Activated CD4-positive, CD25-positive, alpha-beta regulatory T cell (primary cell): ENCODE measurements around the gene TBC1D5.
A peak's percentile ranks its signal among the peaks of the same experiment; 100 is the strongest.
"Not testable (repeated sequence)": the region's sequence is repeated elsewhere in the genome, so short reads cannot be mapped to it uniquely, and the experiment has no call there.

ENCODE experiments used
- DNase-seq, 4 experiments: peaks; one replicate each; lab custom pipeline; 2025; lab: John Stamatoyannopoulos, UW

Gene TBC1D5, protein sequence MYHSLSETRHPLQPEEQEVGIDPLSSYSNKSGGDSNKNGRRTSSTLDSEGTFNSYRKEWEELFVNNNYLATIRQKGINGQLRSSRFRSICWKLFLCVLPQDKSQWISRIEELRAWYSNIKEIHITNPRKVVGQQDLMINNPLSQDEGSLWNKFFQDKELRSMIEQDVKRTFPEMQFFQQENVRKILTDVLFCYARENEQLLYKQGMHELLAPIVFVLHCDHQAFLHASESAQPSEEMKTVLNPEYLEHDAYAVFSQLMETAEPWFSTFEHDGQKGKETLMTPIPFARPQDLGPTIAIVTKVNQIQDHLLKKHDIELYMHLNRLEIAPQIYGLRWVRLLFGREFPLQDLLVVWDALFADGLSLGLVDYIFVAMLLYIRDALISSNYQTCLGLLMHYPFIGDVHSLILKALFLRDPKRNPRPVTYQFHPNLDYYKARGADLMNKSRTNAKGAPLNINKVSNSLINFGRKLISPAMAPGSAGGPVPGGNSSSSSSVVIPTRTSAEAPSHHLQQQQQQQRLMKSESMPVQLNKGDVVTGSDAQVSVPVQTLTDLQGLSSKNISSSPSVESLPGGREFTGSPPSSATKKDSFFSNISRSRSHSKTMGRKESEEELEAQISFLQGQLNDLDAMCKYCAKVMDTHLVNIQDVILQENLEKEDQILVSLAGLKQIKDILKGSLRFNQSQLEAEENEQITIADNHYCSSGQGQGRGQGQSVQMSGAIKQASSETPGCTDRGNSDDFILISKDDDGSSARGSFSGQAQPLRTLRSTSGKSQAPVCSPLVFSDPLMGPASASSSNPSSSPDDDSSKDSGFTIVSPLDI

DNA sequence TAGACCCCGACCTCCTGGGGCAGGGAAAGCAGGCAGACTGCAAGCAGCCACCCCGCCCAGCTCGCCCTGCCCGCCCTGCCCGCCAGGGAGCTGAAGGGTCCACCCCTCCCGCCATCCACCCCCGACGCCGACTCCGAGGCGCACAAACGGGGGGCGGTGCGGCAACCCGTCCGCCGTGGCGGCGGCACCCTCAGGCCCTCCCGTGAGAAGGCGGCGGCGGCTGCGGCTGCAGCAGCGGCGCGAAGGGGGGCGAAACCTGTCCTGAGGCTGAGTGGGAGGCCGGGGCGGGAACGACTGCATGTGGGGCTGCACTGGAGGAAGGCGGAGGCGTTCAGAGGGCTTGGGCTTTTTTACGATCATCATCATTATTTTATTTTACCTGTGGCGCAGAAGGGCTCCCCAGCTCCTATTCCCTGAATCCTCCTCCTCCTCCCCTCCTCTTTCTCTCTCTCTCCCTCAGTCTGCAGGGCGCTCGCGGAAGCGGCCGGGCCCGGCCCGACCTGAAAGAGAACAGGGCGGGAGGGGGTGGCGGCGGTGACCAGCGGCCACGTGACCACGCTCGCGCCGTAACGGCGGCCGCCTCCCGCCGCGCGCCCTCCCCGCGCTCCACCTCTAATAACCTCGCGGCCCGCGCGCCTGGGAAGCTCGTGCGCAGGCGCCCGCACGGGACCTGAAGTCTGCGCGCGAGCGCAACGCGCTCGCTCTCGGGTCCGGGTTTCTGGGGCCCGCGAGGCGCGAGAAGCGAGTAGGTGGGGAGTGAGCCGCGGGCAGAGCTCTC is at the start of gene TBC1D5:
Gene TBC1D5 (minus strand): TSS at position 530 of the 778 bp plus-strand sequence. CDS start 234,061 bp downstream, outside the sequence.
- peak; percentile 79 to 90 (median 82) for DNase-seq

DNA sequence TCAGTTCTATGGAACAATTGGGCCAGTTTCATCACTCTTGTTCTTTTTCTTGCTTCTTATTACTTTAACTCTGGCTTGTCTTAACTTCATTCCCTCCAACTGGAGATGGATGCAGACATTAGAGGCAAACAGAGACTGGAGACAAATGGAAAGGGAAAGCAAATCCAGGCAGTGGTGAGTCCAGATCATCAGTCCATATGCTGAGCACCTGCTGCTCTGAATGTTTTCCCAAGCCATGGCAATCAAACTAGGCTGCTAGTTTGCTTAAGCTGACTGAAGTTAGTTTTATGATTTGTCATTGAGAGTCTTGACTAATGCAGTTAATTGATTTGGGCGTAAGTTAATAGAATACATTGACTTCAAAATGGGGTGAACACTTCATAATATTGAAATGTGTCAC is 41.0 kb upstream of the TBC1D5 start:
- no peak for DNase-seq

DNA sequence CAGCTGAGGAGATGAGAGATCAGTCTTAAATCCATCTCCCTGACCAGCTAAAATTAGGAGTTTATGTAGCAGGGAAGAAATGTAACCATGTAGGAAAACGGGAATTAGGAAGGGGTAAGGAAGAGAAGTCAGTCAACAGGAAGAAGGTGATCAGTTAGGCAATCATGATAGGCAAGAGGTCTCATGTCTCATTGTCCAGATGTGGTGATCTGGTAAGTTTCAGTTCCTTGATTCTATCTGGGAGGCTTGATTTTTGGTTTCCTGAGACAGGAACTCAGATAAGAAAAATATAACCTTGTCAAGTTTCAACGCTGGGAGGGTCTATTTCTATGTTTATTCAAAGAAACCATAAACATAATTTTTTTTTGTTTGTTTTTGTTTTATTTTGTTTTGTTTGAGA is 40.3 kb upstream of the TBC1D5 start:
- DNase-seq: no peak

DNA sequence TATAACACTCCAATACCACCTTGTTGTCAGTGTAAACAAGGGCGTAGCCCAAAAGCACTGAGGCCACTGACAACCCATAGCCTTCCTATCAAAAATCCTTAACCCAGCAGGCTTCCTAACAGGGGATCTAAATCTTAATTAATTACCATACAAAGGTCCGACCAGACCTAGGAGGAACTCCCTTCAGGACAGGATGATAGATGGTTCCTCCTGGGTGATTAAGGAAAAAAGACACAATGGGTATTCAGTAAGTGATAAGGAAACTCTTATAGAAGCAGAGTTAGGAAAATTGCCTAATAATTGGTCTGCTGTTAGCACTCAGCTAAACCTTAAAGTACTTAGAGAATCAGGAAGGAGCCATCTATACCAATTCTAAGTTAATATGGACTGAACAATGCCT is 37.9 kb upstream of the TBC1D5 start:
- not testable (repeated sequence) for DNase-seq

DNA sequence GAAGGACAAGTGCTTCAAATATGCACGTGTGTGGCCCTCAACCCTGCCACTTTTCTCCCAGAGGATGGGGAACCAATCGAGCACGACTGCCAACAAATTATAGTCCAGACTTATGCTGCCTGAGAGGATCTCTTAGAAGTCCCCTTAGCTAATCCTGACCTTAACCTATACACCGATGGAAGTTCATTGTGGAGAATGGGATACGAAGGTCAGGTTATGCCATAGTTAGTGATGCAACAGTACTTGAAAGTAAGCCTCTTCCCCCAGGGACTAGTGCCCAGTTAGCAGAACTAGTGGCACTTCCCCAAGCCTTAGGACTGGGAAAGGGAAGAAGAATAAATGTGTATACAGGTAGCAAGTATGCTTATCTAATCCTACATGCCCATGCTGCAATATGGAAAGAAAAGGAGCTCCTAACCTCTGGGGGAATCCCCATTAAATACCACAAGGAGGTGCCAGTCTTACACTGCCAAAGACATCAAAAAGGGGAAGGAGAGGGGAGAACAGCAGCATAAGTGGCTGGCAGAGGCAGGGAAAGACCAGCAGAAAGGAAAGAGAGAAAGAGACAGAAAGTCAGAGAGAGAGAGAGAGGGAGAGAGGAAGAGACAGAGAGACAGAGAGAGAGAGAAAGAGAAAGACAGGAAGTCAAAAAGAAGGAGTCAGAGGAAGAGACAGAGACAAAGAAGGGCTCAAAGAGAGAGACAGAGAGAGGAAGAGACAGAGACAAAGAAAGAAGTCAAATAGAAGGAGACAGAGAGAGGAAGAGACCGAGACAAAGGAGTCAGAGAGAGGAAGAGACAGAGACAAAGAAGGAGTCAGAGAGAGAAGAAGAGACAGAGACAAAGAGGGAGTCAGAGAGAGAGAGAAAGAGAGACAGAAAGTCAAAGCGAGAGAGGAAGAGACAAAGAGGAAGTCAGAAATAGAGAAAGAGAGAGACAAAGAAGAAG is 37.1 kb upstream of the TBC1D5 start:
- not testable (repeated sequence) for DNase-seq

DNA sequence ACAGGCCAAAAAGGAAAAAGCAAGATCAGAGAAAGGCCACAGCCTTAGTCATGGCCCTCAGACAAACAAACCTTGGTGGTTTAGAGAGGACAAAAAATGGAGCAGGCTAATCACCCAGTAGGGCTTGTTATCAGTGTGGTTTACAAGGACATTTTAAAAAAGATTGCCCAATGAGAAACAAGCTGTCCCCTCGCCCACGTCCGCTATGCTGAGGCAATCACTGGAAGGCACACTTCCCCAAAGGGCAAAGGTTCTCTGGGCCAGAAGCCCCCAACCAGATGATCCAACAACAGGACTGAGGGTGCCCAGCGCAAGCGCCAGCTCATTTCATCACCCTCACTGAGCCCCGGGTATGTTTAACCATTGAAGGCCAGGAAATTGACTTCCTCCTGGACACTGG is 34.9 kb upstream of the TBC1D5 start:
- not testable (repeated sequence) for DNase-seq

DNA sequence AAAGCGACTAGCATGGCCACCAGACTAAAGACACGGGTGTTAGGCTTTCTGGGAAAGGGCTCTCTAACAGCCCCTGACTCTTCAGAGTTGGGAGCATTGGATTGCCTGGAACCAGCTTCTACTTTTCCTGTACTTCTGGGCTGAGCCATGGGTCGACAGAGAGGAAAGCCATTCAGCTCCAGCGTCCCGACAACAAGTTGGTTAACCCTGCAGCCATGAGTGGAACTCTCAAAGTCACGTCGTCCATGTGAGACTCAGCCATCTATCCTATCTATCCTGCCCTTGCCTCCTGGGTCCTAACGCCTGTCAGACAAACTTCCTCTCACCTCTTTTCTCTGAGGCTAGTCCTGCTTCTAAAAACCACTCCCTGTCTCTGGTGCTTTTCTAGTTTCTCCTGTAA is 32.6 kb upstream of the TBC1D5 start:
- DNase-seq: no peak

DNA sequence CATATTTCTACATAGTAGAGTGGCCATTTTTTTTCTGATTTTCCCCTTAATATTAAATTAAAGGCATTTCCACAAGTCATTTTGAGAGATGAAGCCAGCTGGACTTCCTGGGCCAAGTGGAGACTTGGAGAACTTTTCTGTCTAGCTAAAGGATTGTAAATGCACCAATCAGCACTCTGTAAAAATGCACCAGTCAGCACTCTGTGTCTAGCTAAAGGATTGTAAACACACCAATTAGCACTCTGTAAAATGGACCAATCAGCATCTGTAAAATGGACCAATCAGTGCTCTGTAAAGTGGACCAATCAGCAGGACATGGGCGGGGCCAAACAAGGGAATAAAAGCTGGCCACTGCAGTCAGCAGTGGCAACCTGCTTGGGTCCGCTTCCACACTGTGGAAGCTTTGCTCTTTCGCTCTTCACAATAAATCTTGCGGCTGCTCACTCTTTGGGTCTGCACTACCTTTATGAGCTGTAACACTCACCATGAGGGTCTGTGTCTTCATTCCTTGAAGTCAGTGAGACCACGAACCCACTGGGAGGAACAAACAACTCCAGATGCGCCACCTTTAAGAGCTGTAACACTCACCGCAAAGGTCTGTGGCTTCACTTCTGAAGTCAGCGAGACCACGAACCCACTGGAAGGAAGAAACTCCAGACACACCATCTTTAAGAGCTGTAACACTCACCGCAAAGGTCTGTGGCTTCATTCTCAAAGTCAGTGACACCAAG is 31.9 kb upstream of the TBC1D5 start:
- DNase-seq: not testable (repeated sequence)

DNA sequence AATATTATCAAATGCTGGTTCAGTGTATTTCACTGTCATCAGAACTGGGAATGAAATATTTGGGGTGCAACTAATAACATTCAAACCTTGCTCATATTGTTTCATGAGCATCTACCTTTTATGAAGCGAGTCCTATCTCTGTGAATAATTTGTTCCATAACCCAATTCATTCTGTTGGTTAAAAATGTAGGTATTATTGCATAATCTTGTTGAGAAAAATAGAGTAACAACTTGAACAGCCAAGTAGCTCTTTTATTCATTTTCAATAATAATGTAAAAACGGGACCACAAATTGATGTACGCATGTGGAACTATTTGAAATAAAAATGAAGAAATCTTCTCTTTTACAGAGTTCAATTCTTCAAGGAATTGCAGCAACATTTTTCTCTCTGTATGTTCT is 30.1 kb upstream of the TBC1D5 start:
- no peak for DNase-seq

DNA sequence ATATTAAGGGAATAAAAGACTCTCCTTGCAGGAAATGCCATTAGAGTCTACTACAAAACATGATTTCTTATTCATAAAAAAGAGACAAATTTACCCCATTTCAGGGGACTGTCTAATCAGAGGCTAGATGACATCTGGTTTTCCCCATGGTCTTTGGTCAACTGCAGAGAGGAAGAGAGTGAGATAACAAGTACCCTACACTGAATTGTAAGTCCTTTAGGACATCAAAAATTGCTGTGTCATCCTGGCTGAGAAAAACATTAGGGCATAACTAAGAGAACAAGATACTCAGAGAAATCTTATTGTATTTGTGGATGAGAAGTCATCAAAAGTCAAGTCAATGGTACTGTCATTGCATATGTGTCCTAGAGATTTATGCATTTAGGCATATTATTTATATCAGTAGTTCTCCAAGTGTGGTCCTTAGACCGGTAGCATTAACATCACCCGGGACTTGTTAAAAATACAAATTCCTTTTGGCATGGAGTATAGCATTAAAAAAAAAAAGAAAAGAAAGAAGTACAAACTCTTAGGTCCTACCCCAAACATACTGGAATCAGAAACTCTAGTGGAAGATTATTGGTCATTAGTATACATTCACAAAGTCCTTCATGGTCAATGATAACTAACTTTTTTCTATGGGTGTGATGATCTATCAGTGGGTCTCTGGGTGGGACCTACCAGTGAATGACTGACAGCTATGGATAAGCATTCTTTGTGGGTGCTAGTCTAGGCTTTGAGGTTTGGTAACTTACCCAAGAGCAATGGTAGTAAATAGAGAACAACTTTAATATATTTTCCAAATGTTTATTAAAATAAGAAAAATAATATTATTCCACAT is 29.0 kb upstream of the TBC1D5 start:
- DNase-seq: no peak

DNA sequence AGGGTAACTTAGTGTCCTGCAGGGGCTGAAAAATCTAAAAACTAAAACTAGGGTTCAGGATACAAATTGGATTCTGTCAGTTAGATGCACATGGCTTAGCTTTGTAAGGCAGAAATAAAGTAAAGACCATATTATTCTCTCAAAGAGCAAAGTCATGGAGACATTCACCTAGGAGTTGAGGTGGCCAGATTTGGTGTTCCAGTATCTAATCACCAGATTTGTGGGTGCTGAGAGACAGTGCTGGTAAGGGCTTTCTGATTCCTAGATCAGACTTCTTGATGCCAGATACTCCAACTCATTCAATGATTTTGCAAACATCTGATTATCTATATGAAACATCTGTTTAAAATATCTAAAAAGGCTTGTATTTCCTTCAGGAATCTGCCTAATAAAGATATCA is 28.3 kb upstream of the TBC1D5 start:
- DNase-seq: no peak

DNA sequence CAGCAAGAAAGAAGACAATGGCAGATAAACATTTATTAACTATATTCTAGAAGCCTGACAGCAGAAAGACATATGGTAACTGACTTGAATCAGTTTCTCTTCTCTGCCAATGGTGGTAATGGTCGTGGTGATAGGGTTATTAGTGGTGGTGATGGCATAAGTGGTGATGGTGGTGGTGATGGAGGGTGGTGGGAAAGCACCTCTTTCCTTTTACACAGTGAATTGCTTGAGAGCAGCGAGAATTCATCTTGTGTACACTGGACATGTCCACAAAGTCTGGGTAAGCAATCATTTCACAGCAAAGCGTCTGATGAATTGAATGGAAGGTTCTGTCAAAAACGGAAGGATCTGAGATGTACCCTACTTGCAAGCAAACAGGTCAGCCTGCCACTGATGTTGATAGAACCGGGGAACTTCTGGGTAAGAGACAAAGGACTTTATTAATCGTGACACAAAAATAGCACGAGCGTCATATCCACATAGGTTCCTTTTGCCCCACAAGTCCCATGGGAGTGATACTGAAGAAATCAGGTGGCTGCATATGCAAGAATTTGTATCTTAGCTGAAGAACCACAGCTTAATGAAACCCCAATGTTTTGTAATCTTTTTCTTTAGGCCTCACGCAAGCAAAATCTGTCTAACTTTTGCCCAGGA is 23.5 kb upstream of the TBC1D5 start:
- no peak for DNase-seq

DNA sequence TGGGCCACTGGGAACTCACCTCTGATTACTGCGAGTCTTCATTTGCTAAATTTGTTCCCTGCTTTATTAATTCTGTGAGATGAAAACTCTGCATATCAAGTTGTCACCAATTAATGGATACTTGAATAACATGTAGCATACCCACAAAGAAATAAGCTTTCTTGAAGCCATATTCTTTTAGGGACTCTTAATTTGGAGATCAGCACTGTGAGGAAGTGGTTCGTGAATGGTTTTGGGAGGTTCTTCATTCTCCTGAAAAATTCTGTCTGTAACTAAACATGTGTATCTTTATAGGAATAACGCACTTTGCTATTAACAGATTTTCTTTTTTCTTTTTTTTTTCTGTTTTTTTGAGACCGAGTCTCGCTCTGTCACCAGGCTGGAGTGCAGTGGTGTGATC is 19.1 kb upstream of the TBC1D5 start:
- DNase-seq: no peak

DNA sequence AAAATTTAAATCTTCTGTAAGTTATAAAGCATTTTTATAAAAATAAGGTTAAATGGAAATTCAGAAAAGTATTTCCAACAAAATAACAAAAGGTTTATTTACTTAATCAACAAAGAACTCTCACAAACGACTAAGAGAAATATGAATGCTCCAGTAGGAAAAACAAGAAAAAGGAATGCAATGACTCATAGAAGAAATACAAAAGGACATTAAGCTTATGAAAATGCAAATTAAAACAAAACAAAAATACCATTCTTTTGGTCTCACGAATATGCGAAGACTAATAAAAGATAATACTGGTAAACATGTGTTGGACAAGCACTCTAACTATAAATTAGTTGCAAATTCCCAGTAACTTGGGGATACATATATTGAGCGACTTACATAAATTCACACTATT is 17.5 kb upstream of the TBC1D5 start:
- DNase-seq: no peak

DNA sequence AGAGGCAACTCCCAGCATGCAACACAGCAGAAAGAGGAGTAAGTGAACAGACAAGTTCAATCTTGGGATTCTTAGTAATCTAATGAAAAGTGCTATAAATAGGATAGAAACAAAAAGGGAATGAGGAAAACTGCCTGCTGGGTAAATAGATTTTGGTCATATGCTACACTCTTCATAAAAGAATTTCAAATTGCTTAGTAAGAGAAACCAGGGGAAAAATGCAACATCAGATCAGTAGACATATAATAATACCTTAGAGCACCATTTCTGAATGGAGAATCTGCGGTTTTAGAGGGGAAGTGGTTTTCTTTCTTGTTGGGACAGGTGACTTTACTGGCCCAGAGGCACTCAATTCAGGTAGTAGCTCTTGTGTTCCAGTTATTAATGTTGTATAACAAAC is 13.4 kb upstream of the TBC1D5 start:
- DNase-seq: no peak

DNA sequence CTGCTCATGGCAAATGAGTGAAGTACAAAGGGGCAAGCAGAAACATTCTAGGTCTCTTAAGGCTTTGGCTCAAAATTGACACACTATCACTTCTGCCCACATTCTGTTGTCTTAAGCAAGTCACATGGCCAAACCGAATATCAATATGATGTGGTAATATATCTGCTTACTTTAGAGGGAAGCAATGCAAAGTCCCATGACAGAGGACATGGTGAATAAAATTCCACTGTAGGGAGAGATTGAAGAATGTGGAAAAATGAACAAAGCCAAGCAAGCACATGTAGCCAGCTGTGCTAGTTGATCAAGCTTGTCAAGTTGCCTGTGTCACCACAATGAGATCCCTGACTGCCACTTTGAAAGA is 11.2 kb upstream of the TBC1D5 start:
- no peak for DNase-seq

DNA sequence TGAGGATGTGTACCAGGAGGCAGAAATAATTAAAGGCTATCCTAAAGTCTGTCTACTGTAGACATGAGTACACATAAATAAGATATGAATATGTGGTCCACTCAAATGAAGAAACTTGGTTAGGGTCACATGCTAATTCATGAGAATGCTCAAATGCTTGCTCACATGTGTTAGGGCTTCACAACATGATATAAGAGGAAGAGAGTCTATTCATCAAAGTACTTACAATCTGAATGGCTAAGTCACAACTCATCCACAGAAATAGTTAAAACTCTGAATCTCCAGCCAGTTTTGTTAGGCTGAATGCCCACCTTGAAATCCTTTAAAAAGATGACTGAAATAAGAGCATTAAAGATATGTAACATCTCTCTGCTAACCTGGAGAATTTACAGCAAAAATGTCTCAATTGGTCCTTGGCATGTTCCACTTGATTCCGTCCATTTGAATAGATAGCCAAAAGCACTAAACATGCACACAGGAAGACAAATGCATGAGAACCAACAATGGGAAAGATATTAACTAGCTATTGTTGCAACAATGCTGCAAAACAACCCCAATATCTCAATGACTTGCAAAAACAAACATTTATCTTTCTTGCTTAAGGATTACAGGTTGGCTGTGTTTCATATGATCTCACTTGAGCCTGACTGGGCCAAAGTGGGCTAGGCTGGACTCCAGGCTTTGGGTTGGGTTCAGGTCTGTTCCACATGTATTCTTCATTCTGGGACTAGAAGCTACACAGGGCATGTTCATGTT is 10.6 kb upstream of the TBC1D5 start:
- no peak for DNase-seq

DNA sequence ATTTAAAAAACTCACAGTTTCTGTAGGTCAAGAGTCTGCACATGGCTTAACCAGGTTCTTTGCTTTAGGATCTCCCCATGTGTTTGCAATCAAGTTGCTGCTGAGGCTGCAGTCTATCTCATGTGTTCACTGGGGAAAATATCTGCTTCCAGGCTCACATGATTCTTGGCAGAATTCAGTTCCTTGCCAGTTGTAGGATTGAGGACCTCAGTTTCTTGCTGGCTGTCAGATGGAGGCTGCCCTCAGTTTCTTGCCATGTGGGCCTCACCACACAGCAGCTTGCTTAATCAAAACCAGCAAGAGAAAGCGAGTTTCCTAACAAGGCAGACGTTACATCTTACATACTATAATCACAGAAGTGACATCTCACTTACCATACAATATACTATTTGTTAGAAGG is 10.0 kb upstream of the TBC1D5 start:
- DNase-seq: no peak
